ENCODE results near the gene HDAC11.
"Not testable (repeated sequence)": the region's sequence is repeated elsewhere in the genome, so short reads cannot be mapped to it uniquely, and the experiment has no call there.

The HDAC11 gene, protein sequence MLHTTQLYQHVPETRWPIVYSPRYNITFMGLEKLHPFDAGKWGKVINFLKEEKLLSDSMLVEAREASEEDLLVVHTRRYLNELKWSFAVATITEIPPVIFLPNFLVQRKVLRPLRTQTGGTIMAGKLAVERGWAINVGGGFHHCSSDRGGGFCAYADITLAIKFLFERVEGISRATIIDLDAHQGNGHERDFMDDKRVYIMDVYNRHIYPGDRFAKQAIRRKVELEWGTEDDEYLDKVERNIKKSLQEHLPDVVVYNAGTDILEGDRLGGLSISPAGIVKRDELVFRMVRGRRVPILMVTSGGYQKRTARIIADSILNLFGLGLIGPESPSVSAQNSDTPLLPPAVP

DNA sequence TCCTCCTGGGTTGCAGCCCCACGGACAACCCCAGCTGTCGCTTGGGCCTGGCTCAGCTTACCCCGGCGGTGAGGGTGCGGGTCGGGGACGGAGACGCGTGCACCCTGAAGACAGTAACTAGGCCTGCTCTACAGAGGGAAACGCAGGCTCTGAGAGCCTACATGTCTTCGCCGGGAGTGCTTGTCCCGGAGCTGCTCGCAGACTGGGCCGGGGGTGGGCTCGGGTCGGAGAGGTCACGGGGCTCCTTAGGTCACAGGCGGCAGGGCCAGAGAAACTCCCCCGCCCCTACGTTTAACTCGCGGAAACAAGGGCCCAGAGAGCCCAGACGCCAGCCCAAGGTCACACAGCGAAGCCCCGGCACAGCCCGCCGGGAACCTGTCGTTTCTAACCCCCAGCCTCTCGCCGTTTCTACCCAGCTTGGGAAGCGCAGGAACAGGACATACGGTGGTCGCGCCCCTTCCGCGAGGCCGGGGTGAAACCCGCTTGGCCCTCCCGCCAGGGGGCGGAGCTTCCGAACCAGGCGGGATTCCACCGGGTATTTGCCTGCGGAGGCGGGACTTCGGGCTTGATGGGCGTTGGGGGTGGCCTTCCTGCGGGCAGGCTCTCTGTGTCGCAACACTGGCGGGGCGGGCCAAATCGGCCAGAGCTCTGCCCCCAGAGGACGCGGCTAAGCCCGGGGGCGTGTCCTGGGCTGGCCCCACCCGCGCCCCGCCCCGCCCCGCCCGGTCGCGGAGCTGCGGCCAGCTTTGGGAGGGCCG, at the start of gene HDAC11:
TSS of gene HDAC11 (plus strand) at position 725 of the 758 bp plus-strand sequence. CDS start 42 bp downstream, outside the sequence.
- peak; percentile 95 for DNase-seq (ENCODE audit: low spot score)

GRCh38 chr3:13430411-13430875, 49.7 kb upstream of the HDAC11 start:
- DNase-seq (ENCODE audit: low spot score) = not testable (repeated sequence)

DNA sequence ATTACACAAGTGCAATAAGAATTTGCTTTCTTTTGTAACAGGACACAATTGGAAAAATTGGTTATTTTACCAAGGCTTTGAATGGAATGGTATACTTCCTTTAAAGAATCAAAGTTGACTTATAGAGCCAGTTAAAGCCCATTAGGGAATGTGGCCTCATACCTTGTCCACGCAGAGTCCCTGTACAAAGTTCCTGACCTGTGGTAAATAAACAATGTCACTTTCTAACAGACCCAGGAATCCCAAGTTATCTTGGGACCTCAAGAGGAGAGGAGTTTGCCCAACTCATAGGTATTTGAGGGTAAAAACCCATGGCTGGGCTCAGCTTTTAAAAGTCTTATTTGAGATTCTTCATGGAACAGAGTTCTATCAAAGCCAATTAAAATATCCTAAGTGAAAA, 48.0 kb upstream of the HDAC11 start:
- DNase-seq (ENCODE audit: low spot score) = no peak

GRCh38 chr3:13433912-13434311, 46.2 kb upstream of the HDAC11 start:
- no peak for DNase-seq (ENCODE audit: low spot score)

GRCh38 chr3:13436213-13436612, 43.9 kb upstream of the HDAC11 start:
- not testable (repeated sequence) for DNase-seq (ENCODE audit: low spot score)

DNA sequence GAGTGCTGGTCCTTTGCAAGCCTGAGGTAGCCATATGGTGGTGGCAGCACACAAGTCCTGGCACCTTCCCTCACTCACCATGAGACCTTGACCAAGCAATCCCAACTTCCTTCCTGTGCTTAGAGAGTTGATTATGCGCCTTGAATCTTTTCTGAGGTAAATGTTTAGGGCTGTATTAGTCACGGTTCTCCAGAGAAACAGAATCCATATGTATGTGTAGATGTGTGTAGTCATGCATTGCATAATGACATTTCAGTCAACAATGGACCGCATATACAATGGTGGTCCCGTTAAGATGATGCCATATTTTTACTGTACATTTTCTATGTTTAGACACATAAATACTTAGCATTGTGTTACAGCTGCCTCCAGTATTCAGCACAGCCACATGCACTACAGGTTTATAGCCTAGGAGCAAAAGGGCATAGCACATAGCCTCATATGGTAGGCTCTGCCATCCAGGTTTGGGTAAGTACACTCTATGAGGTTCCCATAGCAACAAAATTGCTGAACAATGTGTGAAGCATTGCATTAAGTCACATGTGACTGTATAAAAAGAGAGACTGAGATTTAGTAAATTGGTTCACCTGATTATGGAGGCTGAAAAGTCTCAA, 39.8 kb upstream of the HDAC11 start:
- DNase-seq (ENCODE audit: low spot score) = no peak

- DNase-seq (ENCODE audit: low spot score) = not testable (repeated sequence)
Observed at GRCh38 chr3:13442882-13443281, 37.2 kb upstream of the HDAC11 start.

GRCh38 chr3:13451301-13451673, 28.8 kb upstream of the HDAC11 start:
- no peak for DNase-seq (ENCODE audit: low spot score)

DNA sequence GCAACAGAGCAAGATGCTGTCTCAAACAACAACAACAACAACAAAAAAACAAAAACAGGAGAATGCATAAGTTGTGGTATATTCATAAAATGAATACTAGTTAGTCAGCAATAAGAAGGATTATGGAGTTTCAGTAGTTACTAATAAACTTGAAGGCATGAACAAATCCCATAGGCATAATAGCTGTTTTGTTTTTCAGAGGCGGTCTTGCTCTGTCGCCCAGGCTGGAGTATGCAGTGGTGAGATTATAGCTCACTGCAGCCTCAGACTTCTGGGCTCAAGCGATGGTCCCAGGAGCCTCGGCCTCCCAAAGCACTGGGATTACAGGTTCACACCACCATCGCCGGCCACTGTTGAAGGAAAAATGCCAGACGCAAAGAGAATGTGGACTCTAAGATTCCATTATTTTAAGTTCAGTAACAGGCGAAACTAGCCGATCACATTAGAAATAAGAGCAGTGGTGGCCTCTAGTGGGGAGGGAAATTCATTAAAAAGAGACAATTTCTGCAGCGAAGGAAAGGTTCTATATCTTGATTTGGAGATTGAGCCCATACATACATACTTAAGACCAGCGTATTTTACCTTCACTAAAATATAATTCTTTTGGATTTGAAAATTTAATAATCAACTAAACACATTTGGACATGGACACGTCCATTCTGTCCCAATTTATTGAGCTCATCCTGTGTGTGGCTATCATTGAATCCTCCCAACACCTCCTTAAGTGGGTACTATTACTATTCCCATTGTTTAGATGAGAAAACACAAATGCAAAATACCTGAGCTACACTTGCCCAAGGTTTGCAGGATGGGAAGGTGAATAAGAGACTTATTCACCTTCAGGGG, 27.4 kb upstream of the HDAC11 start:
- peak; percentile 74 for DNase-seq (ENCODE audit: low spot score)

DNA sequence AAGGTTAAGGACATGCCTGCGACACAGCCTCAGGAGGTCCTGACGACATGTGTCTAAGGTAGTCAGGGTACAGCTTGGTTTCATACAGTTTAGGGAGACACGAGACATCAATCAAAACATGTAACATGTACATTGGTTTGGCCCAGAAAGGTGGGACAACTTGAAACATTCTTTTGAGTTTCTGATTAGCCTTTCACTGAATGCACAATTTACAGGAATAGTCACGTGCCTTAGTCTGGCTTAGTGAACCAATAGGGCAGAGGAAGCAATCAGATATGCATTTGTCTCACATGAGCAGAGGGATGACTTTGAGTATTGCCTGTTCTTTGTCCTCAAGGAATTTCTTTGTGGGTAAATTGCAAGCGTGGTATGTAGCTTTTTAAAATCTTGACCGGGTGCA, 24.5 kb upstream of the HDAC11 start:
- no peak for DNase-seq (ENCODE audit: low spot score)

DNA sequence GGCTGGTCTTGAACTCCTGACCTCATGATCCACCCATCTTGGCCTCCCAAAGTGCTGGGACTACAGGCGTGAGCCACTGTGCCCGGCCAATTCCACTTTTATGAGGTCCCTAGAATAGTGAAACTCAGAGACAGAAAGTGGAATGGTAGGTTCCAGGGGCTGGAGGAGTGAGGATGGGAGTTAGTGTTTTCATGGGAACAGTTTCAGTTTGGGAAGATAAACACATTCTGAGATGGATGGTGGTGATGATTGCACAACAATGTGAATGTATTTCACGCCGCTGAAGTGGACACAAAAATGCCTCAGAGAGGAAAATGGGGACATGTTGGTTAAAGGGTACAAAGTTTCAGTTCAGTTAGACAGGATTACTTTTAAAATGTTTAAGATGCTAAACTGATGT, 22.5 kb upstream of the HDAC11 start:
- no peak for DNase-seq (ENCODE audit: low spot score)

GRCh38 chr3:13459605-13460340, 20.3 kb upstream of the HDAC11 start:
- no peak for DNase-seq (ENCODE audit: low spot score)

DNA sequence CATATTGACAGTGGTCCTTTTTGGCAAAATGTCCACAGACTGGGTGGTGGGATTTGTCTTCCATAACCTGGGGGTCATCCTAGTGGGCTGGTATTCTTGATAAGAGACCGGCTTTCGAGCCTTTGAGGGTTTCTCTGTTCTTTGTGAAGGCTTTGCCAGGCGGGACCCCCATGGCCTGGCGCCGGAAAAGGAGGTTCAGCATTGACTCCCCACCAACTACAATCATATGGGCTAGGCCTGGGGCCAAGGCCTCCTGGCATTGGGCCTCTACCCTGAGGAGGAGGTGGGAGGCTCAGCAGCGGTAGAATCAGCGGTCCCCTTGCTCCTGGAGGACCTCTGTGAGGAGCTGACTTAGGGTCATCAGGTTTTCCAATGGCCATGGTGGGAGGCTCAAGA, 19.8 kb upstream of the HDAC11 start:
- DNase-seq (ENCODE audit: low spot score) = no peak

DNA sequence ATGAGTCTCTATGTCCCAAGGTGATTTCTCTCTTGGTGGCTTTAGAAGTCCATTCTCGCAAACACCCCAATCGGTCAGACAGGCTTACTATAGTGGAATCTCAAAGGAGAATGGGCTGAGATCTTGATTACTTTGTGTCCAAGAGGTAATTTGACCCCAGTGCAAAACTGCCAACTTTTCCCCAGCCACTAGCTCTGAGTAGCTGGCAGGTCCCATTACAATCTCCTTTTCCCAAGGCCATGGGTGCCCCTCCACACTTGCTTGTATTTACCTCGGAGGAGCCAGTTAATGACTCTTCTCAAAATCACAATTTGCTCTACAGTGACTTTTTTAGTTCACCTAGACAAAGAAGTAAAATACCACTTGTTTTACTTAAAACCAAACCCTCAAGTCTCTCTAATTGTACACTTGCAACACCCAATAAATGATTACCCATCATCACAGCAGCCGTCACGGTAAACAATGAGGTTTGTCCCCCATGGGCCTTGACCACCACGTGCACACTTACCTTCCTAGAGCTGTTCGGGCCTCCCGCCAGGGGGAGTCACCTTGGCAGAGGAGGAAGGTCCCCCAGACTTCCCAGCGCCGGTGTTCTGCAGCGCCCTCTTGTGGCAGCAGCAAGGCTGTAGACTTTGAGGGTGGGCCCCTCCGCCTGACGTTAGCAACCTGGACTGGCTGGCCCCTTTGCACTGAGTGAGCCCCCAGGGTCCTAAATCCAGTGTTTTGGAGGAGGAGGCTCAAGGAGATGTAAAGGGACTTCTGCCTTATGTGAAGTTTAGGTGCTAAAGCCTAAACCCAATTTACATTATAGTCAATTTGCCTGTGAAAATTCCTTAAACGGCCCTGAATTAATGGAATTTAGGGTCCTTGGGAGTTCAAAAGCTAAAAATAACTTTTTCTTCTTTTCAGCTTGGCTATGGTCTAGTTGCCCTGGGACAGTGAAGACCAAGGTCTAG, 18.7 kb upstream of the HDAC11 start:
- peak; percentile 31 for DNase-seq (ENCODE audit: low spot score)

GRCh38 chr3:13462125-13462629, 17.9 kb upstream of the HDAC11 start:
- DNase-seq (ENCODE audit: low spot score) = no peak

DNA sequence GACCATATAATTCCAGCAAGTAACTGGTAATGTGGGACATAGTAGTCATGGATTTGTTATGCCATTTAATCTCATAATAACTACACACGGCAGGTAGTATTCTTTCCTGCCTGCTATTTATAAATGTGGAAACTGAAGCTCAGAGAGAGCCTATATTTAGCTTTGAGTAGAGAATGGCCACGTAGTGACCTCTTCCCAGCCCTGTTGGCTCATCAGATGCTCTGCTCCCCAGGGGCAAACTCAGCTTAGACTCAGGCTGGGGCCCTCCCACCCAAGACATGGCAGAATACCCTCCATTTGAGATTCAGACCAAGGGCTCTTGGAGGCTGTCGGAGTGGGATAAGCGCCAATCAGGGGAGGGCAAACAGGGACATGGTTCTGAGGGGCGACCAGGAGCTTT, 17.3 kb upstream of the HDAC11 start:
- no peak for DNase-seq (ENCODE audit: low spot score)

- DNase-seq (ENCODE audit: low spot score) = no peak
Observed at GRCh38 chr3:13463618-13464400, 16.3 kb upstream of the HDAC11 start.

DNA sequence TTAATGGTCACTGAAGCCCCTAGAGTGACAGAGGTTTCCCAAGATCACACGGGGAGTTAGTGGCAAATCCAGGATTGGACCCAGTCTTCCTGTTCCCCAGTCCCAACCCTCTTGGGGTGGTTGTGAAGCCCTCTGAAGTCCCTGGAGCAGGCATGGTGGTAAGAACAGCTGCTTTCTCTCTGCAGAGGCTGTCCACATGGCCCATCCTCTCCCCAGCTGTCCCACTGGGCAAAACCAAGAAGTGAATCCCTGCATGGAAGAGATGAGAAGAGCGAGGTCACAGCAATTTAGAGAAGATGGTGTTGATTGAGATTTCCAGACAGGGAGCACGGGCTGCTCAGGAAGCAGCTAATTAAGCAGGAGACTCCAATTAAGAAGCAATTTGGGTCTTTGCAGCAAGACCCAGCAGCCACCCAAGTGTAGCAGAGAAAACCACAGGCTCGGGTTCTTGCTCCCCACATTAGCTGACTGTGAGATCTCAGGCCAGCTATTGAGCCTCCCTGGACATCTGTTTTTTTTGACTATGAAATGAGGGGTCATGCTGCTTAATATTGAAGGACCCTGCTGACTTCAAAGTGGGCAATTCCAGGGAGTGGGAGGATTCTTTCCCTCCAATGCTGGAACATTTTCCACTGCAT, 14.8 kb upstream of the HDAC11 start:
- no peak for DNase-seq (ENCODE audit: low spot score)

GRCh38 chr3:13466781-13467180, 13.3 kb upstream of the HDAC11 start:
- no peak for DNase-seq (ENCODE audit: low spot score)
